Measurements from ENCODE around the gene AKAP13.

Gene AKAP13

DNA sequence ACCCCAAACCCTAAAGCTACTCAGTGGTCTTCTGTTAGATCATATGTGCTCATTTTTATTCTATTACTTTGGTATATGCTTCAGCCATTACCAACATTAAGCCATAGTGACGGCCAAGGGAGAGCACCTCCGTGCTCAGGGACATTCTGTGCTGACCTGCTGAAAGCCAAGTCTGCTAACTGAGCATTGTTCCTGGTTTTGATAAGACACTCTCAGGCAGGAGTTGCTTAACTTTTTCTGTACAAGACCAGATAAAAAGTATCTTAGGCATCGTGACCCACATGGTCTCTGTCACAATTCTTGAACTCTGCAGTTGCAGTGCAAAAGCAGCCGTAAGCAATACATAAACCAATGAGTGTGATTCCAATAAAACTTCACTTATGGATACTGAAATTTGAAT lies 313.7 kb downstream of the AKAP13 start:
- FAIRE-seq = no peak

DNA sequence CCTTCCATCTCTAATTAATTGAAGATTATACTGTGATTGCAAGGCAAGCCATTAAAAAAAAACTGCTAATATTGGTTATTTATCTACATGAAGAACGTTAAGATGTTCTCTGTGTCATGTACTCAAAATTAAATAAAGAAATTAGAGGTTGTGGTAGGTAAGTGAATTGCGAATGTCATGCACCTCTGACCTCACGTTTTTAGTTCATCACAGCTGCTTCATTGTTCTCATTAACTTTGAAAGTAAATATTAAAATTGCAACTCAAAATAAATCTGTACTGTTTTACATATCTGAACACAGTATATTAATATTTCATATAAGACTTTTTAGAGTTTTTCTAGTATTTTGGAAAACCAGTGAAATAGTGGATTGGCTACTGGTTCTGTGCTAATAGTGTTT lies 320.4 kb downstream of the AKAP13 start:
- no peak for FAIRE-seq
- no peak for DNase-seq (ENCODE audit: insufficient read length, low spot score)

More for the DNA sequence above, 313.7 kb downstream of the AKAP13 start:
- TF ChIP-seq, protein P1, sequence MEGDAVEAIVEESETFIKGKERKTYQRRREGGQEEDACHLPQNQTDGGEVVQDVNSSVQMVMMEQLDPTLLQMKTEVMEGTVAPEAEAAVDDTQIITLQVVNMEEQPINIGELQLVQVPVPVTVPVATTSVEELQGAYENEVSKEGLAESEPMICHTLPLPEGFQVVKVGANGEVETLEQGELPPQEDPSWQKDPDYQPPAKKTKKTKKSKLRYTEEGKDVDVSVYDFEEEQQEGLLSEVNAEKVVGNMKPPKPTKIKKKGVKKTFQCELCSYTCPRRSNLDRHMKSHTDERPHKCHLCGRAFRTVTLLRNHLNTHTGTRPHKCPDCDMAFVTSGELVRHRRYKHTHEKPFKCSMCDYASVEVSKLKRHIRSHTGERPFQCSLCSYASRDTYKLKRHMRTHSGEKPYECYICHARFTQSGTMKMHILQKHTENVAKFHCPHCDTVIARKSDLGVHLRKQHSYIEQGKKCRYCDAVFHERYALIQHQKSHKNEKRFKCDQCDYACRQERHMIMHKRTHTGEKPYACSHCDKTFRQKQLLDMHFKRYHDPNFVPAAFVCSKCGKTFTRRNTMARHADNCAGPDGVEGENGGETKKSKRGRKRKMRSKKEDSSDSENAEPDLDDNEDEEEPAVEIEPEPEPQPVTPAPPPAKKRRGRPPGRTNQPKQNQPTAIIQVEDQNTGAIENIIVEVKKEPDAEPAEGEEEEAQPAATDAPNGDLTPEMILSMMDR (IDR thresholded peaks at IDR 0.05; ENCODE audit: insufficient read depth, missing control alignments) = no peak
- no peak for DNase-seq (ENCODE audit: insufficient read length, low spot score)

DNA sequence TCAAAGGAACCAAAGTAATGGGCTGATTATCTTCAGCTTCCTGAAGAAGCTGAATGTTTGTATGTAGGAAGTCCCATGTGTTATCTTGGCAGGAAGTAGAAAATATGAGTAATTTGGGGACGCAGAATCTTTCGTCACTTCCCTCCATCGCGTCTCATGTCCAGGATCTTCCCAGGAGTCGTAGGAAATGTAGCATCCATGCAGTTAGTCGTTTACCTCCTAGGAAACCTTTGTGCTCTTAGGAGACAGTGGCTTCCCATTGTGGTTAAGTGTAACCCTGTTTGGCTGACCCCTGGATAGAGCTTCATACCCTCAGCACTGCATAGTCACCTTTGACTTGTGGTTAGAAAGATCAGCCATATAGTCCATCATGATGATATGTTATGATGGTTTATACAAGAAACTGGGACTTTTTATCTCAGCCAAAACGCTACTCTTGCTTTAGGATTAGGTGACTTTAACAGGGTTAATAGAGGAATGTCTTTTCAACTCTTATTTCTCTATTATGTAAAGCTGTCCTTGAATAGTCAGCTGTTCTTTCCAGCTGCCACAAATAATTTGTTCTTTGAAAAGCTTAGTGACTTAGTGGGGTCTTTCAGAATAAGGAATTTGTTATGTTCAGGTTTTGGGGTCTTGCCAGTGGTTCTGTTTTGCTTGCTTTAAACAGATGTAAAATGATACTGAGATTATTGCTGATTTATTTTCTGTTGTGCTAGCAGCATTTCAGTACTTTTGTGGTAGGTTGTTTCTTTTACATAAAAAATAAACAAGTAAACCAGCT lies 322.1 kb downstream of the AKAP13 start:
- TF ChIP-seq, protein P1 (IDR thresholded peaks at IDR 0.05; ENCODE audit: insufficient read depth, missing control alignments) = no peak
- FAIRE-seq = no peak
- DNase-seq (ENCODE audit: insufficient read length, low spot score) = no peak

More for the DNA sequence above, 320.4 kb downstream of the AKAP13 start:
- TF ChIP-seq, protein P1 (IDR thresholded peaks at IDR 0.05; ENCODE audit: insufficient read depth, missing control alignments) = no peak

DNA sequence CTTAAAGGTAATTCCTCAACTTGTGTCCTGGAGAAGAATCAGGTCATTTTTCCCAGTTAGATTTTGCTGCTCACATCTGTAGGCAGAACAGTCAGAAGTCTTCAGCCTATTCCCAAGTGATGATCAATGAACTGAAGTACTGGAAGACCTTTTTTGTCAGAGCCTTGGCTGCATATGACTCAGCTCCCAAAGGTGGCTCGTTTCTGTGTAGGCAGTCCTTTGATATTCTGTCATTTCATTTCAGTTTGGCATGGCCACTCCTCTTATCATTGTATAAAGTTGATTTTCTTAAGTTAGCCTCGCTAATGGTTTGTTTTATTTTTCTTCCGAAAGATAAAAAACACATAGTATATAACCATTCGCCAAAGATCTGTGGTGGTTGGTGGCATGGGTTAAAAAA lies 323.7 kb downstream of the AKAP13 start:
- DNase-seq (ENCODE audit: insufficient read length, low spot score) (no peak), FAIRE-seq (no peak)
- TF ChIP-seq, protein P1 (IDR thresholded peaks at IDR 0.05; ENCODE audit: insufficient read depth, missing control alignments) = no peak

GRCh38 chr15:85704720-85705429 lies 324.5 kb downstream of the AKAP13 start:
- TF ChIP-seq, protein P1 (IDR thresholded peaks at IDR 0.05; ENCODE audit: insufficient read depth, missing control alignments) = no peak
- DNase-seq (ENCODE audit: insufficient read length, low spot score) = no peak
- no peak for FAIRE-seq

GRCh38 chr15:85706779-85707518 lies 326.5 kb downstream of the AKAP13 start:
- TF ChIP-seq, protein P1 (IDR thresholded peaks at IDR 0.05; ENCODE audit: insufficient read depth, missing control alignments) = no peak
- DNase-seq (ENCODE audit: insufficient read length, low spot score) (no peak), FAIRE-seq (no peak)

Data from D721Med (cell line).